ENCODE results near the gene ZNF287. TPM values are rescaled to one million over a fixed set of nuclear protein-coding genes. Genes with fewer than 3 reads are reported as not detected.

Gene ZNF287
- total and polyA plus RNA-seq, 3 donors from 2014 or later: 3.7 to 12.1 (median 8.5) TPM

- intact Hi-C loops (cut with DNase I; ENCODE audit: low total_unique reads): no loop called here
- Histone ChIP-seq H3K27me3 (no peaks in the 10 kb centered on the region), H3K4me3 (no peak overlapping the region), H3K4me1 (peaks cover 2% of the 10 kb centered on the region), H3K36me3 (ENCODE audit: low read depth, missing control alignments) (no peaks in the 10 kb centered on the region), H3K9me3 (no peaks in the 10 kb centered on the region), H3K27ac (no peak overlapping the region)
- TF ChIP-seq POLR2A (IDR thresholded peaks at IDR 0.05) (no peak), CTCF (IDR thresholded peaks at IDR 0.05) (no peak)
- DNase-seq: no peak
Observed at GRCh38 chr17:16519021-16519420, 50.0 kb downstream of the ZNF287 start.

DNA sequence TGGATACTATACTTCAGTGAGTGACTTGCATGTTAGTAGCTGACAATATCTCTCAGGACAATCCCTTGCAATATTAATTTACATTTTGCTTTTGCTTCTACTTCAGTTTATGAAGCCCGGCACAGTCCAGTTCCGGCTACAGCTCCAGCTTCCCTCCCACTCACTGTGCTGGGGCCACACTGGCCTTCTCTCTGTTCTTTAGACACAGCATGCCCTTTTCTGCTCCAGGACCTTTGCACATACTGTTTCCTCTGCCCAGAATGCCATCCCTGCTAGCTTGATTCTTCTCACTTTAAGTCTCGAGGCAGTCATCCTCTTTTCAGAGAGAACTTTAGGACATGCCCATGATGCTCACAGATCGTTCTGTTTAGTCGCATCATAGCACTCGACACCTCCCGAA is 51.5 kb downstream of the ZNF287 start:
- DNase-seq: no peak
- TF ChIP-seq CTCF (IDR thresholded peaks at IDR 0.05): no peak
- TF ChIP-seq POLR2A (IDR thresholded peaks at IDR 0.05): no peak
- 84 to 86% methylated on average over 7 of the region's 7 CpGs for WGBS, 2 donors
- H3K27me3 ChIP-seq: no peaks in the 10 kb centered on the region
- peaks cover 2% of the 10 kb centered on the region for H3K4me1 ChIP-seq
- H3K27ac ChIP-seq: no peak overlapping the region
- intact Hi-C loops (cut with DNase I; ENCODE audit: low total_unique reads): no loop called here
- H3K4me3 ChIP-seq: no peak overlapping the region
- no peaks in the 10 kb centered on the region for H3K36me3 ChIP-seq (ENCODE audit: low read depth, missing control alignments)
- no peaks in the 10 kb centered on the region for H3K9me3 ChIP-seq

- Histone ChIP-seq H3K27me3 (no peaks in the 10 kb centered on the region), H3K36me3 (ENCODE audit: low read depth, missing control alignments) (no peaks in the 10 kb centered on the region), H3K27ac (no peak overlapping the region), H3K4me3 (no peak overlapping the region), H3K9me3 (no peaks in the 10 kb centered on the region), H3K4me1 (peaks cover 2% of the 10 kb centered on the region)
- intact Hi-C loops (cut with DNase I; ENCODE audit: low total_unique reads): no loop called here
- WGBS, 2 donors: 31 to 54% methylated on average over 16 of the region's 16 CpGs
- peak; percentile 41 for DNase-seq
- TF ChIP-seq POLR2A (IDR thresholded peaks at IDR 0.05) (no peak), CTCF (IDR thresholded peaks at IDR 0.05) (no peak)
Observed at GRCh38 chr17:16516594-16517051, 52.4 kb downstream of the ZNF287 start.

DNA sequence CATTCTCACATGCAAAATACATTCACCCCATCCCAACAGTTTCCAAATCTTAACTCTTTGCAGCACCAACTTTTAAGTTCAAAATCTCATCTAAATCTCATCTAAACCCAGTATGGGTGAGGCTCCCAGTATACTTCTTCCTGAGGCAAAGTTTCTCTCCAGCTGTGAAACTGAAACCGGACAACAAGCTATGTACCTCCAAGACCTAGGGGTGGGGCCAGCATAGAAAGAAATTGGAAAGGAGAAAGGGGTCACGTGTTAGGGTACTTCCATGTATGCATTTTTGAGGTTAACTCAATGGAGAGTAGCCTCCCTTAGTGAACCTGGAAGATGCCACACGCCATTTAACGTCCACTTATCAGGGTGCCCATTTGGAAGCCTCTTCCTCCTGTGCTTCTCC is 53.1 kb downstream of the ZNF287 start:
- intact Hi-C loops (cut with DNase I; ENCODE audit: low total_unique reads): no loop called here
- Histone ChIP-seq H3K4me1 (peaks cover 2% of the 10 kb centered on the region), H3K27ac (no peak overlapping the region), H3K4me3 (no peak overlapping the region), H3K36me3 (ENCODE audit: low read depth, missing control alignments) (no peaks in the 10 kb centered on the region), H3K9me3 (no peaks in the 10 kb centered on the region), H3K27me3 (no peaks in the 10 kb centered on the region)
- no peak for DNase-seq
- 89 to 90% methylated on average over 4 of the region's 4 CpGs for WGBS, 2 donors
- TF ChIP-seq CTCF (IDR thresholded peaks at IDR 0.05): no peak
- no peak for TF ChIP-seq POLR2A (IDR thresholded peaks at IDR 0.05)

GRCh38 chr17:16513873-16514272 is 55.1 kb downstream of the ZNF287 start:
- DNase-seq: no peak
- no peak overlapping the region for H3K27ac ChIP-seq
- no peaks in the 10 kb centered on the region for H3K27me3 ChIP-seq
- peaks cover 4% of the 10 kb centered on the region for H3K4me1 ChIP-seq
- no peaks in the 10 kb centered on the region for H3K36me3 ChIP-seq (ENCODE audit: low read depth, missing control alignments)
- no peaks in the 10 kb centered on the region for H3K9me3 ChIP-seq
- no peak overlapping the region for H3K4me3 ChIP-seq
- TF ChIP-seq POLR2A (IDR thresholded peaks at IDR 0.05): no peak
- TF ChIP-seq CTCF (IDR thresholded peaks at IDR 0.05): no peak
- 85 to 93% methylated on average over 6 of the region's 6 CpGs for WGBS, 2 donors
- intact Hi-C loops (cut with DNase I; ENCODE audit: low total_unique reads): no loop called here
